Skeletal muscle tissue (tissue), 4 donors: ENCODE results near the gene HDAC4. TPM values are rescaled to one million over a fixed set of nuclear protein-coding genes. Genes with fewer than 3 reads are reported as not detected.

Experiments used
- H3K27ac ChIP-seq: one replicate; pipeline ENCODE4 v1.7.0; 2013; ENCODE audit warnings: mild to moderate bottlenecking, low read depth, low read length, inconsistent platforms
- H3K27me3 ChIP-seq, 3 donors: one replicate each; pipeline ENCODE4 v1.7.0; 2013; ENCODE audit warnings: low read length in 3 of 3; ENCODE audit not compliant: control insufficient read depth in 3 of 3, insufficient read depth in 3 of 3
- H3K36me3 ChIP-seq, 3 donors: one replicate each; pipeline ENCODE4 v1.7.0; 2013; ENCODE audit warnings: low read length in 3 of 3; ENCODE audit not compliant: control insufficient read depth in 3 of 3, insufficient read depth in 3 of 3
- H3K4me1 ChIP-seq, 3 donors: one replicate each; pipeline ENCODE4 v1.7.0; 2013; ENCODE audit warnings: low read length in 3 of 3, mild to moderate bottlenecking in 3 of 3; ENCODE audit not compliant: control insufficient read depth in 3 of 3, insufficient read depth in 3 of 3
- H3K4me3 ChIP-seq, 3 donors: one replicate each; pipeline ENCODE4 v1.7.0; 2013; ENCODE audit warnings: low read length in 3 of 3
- H3K9ac ChIP-seq, 3 donors: one replicate each; pipeline ENCODE4 v1.7.0; 2013; ENCODE audit warnings: low read length in 3 of 3, mild to moderate bottlenecking in 3 of 3, moderate library complexity in 2 of 3, low read depth in 1 of 3
- H3K9me3 ChIP-seq, 3 donors: one replicate each; pipeline ENCODE4 v1.7.0; 2013; ENCODE audit warnings: low read length in 3 of 3; ENCODE audit not compliant: control insufficient read depth in 3 of 3
- total RNA-seq: library from RNA; depleted of rRNA; stranded (reverse); fragments of >200 nt; gene quantifications from one replicate; pipeline ENCODE4 v1.2.3, GENCODE V29; 2014
- donor health status: Osteomylitis.

The HDAC4 gene
- total RNA-seq, 1 donor from 2014 or later = 23.5 TPM

DNA sequence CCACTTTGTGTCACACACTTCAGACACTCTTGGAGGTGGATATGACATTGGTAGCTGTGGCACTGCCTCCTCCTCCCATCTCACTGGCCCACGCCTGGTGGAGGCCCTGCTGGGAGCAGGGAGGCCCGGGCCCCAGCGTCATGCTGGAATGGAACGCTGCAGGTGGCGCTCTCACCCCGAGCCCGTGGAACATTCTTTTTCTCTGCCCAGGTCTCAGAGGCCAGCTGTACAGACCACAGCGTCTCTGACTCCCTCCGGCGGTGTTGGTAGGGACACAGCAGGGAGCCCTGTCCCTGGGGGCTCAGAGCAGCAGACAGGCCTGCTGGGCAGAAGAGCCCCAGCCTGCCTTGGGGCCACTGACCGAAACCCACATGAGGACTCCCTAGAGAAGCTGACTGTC lies 334.9 kb downstream of the HDAC4 start:
- peaks cover 4 to 15% (median 10%) of the 10 kb centered on the region in 3 donors for H3K4me1 ChIP-seq
- H3K27me3 ChIP-seq = no peaks in the 10 kb centered on the region
- H3K9me3 ChIP-seq = no peaks in the 10 kb centered on the region
- peaks cover 61 to 68% (median 63%) of the 10 kb centered on the region in 3 donors for H3K36me3 ChIP-seq
- H3K4me3 ChIP-seq = no peak overlapping the region
- no peak overlapping the region for H3K27ac ChIP-seq
- no peak overlapping the region for H3K9ac ChIP-seq

DNA sequence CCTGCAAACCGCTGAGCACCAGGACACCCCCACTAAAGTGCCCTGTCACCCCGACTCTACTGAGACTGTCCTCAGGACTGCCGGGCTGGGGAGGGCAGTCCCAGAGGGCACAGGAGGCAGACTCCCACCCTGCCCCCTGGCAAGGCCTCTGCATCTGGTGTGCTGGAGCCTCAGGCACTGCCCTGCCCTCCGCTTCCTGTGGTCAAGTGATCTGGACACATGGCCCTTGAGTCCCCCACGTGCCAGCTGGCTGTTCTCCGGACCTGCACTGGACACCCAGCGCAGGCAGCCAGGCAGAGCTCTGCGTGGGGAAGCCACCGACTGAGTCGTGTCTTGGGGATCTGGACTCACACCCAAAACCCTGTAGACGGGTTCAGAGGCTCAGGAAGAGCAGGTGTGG lies 335.3 kb downstream of the HDAC4 start:
- Histone ChIP-seq H3K4me1 (peaks cover 4 to 19% (median 12%) of the 10 kb centered on the region in 3 donors), H3K36me3 (peaks cover 63 to 72% (median 64%) of the 10 kb centered on the region in 3 donors), H3K9me3 (no peaks in the 10 kb centered on the region), H3K27me3 (no peaks in the 10 kb centered on the region), H3K4me3 (no peak overlapping the region), H3K9ac (no peak overlapping the region), H3K27ac (no peak overlapping the region)

- Histone ChIP-seq H3K4me1 (peaks cover 4 to 20% (median 16%) of the 10 kb centered on the region in 3 donors), H3K9ac (no peak overlapping the region), H3K36me3 (peaks cover 65 to 72% (median 67%) of the 10 kb centered on the region in 3 donors), H3K27me3 (no peaks in the 10 kb centered on the region), H3K9me3 (no peaks in the 10 kb centered on the region), H3K27ac (no peak overlapping the region), H3K4me3 (no peak overlapping the region)
These were observed 335.9 kb downstream of the HDAC4 start for GRCh38 chr2:239064891-239065290.

DNA sequence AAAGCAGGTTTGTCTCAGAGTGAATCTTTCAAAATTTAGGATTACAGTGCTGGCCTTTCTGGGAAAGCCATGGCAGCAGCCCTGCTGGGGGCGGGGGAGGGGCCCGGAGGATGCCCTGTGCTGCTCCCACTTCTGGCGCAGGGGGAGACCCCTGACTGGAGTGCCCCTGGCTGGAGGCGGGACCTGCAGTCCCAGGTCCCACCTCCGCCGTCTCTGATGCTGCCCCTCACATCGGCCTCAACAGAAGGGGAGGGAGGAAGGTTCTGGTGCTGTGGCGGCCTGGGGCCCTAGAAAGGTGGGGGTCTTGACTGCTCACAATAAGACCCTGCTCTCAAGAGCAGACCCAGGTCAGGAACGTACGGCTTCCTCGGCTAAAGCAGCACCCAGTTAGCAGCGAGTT lies 336.6 kb downstream of the HDAC4 start:
- Histone ChIP-seq H3K9ac (no peak overlapping the region), H3K9me3 (no peaks in the 10 kb centered on the region), H3K36me3 (peaks cover 67 to 75% (median 68%) of the 10 kb centered on the region in 3 donors), H3K27ac (no peak overlapping the region), H3K27me3 (no peaks in the 10 kb centered on the region), H3K4me3 (no peak overlapping the region), H3K4me1 (peaks cover 4 to 20% (median 17%) of the 10 kb centered on the region in 3 donors)

DNA sequence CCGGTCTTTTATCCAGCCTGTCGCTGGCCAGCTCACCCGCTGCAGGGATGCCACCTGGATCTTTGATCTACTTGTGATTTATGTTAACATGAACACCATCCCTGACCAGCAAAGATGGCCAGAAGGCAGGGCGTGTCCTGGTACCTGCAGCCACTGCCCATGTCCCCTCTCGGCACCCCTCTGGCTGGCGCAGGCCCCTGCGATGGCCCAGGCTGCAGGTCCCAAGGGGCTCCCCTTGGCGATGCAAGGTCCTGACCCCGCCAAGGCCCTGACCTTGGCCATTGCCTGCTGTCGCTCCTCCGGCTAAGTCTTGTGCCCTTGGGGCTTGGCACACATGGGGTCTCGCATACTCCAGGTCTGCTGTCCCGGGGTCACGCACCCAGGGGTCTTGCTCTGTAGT lies 338.1 kb downstream of the HDAC4 start:
- H3K9ac ChIP-seq = no peak overlapping the region

DNA sequence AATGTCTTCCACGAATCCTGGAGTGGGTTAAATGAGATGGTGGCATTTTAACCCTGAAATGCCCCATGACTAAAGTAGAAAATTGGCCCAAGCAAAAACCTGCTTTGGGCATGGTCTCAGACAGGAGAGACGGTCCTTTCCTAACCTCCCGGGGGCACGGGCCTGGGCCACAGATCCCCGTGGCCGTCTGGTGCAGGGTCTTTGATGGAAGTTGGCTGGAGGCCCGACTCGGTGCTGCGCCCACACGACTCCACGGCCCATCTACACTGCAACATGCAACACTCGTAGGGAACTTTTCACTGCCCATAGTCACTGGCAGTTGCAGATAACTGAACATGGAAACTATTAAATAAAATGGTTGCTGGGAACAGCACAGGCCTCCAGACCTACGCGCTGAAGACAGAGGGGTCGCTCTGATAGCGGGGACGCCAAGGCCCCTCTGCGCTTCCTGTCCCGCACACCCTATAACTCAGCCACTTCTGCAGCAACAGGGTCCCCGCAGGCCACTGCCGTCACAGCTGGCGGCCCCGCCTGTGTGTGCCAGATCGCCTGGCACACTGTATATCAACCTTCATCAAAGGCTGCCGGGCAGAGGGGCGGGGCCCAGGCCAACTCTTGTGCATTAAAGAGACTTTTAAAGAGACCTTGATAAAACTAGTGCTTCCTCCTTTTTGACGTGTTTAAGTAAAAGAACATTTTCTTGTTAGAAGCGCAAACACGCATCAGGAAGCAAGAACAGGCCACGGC lies 338.8 kb downstream of the HDAC4 start:
- no peak overlapping the region for H3K9ac ChIP-seq
- peaks cover 64 to 71% (median 64%) of the 10 kb centered on the region in 3 donors for H3K36me3 ChIP-seq
- no peak overlapping the region for H3K4me3 ChIP-seq
- no peaks in the 10 kb centered on the region for H3K9me3 ChIP-seq
- no peaks in the 10 kb centered on the region for H3K27me3 ChIP-seq
- no peak overlapping the region for H3K27ac ChIP-seq
- H3K4me1 ChIP-seq = peaks cover 4 to 20% (median 17%) of the 10 kb centered on the region in 3 donors

More for the DNA sequence above, 338.1 kb downstream of the HDAC4 start:
- no peak overlapping the region for H3K4me3 ChIP-seq
- peaks cover 4 to 20% (median 17%) of the 10 kb centered on the region in 3 donors for H3K4me1 ChIP-seq
- no peaks in the 10 kb centered on the region for H3K27me3 ChIP-seq
- H3K36me3 ChIP-seq = peaks cover 66 to 71% (median 71%) of the 10 kb centered on the region in 3 donors
- no peaks in the 10 kb centered on the region for H3K9me3 ChIP-seq
- H3K27ac ChIP-seq = no peak overlapping the region

DNA sequence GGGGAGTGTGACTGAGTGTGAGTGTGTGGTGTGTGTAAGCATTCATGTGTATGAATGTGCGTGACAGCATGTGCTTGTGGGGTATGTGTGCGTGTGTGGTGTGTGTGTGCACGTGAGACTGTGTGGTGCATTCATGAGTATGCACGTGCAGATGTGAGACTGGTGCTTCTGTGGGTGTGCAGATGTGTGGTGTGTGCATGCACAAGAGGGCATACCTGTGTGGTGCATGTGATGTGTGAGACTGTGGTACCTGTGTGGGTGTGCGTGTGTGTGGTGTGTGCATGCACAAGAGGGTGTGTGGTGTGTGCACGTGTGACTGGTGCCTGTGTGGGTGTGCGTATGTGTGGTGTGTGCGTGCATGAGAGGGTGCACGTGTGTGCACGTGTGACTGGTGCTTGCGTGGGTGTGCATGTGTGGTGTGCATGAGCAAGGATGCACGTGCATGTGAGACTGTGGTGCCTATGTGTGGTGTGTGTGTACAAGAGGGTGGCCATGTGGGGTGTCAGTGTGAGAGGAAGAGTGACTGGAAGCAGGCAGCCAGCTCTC lies 339.6 kb downstream of the HDAC4 start:
- Histone ChIP-seq H3K4me1 (peaks cover 4 to 19% (median 17%) of the 10 kb centered on the region in 3 donors), H3K9ac (no peak overlapping the region), H3K9me3 (no peaks in the 10 kb centered on the region), H3K4me3 (no peak overlapping the region), H3K27me3 (no peaks in the 10 kb centered on the region), H3K27ac (no peak overlapping the region), H3K36me3 (peaks cover 60 to 70% (median 63%) of the 10 kb centered on the region in 3 donors)

DNA sequence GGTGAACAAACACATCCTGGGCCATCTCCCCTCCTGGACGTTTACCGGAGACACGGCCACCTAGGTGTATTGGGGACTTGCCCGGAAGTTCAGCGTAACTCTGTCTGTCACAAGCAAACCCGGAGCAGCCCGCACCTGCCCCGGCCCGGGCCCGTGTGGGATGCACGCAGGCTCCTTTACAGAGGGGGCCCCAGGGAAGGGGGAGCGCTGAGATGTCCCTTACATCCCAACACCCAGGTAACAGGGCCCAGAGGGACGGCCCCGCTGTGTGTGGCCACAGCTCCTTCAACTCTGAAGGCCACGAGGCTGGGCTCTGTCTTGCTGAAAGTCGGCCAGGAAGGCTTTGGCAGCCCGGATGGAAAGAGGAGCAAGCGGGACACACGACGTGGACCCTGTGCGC lies 340.1 kb downstream of the HDAC4 start:
- Histone ChIP-seq H3K9ac (no peak overlapping the region), H3K27me3 (no peaks in the 10 kb centered on the region), H3K9me3 (no peaks in the 10 kb centered on the region), H3K27ac (no peak overlapping the region), H3K4me1 (peaks cover 2 to 14% (median 12%) of the 10 kb centered on the region in 3 donors), H3K36me3 (peaks cover 60 to 70% (median 63%) of the 10 kb centered on the region in 3 donors), H3K4me3 (no peak overlapping the region)

DNA sequence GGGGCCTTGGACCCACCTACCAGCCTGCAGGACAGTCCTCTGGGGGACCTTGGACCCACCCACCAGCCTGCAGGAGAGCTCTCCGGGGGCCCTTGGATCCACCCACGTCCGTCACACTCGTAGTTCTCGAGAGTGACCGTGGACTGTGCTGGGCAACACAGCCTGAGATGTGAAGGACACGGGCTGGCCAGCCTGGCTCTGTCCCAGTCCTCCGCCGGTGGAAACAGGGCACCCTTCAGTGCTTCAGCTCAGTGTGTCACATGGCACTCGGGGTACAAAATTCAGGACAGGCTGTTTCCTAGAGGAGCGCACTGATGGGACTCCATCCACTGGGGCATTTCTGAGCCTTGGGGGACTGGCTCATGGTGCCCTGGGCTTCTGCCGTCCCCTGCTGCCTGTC lies 341.0 kb downstream of the HDAC4 start:
- H3K27me3 ChIP-seq = no peaks in the 10 kb centered on the region
- no peak overlapping the region for H3K27ac ChIP-seq
- H3K9me3 ChIP-seq = no peaks in the 10 kb centered on the region
- H3K36me3 ChIP-seq = peaks cover 56 to 63% (median 59%) of the 10 kb centered on the region in 3 donors
- no peak overlapping the region for H3K4me3 ChIP-seq
- H3K4me1 ChIP-seq = peaks cover 0 to 9% (median 9%) of the 10 kb centered on the region in 3 donors
- no peak overlapping the region for H3K9ac ChIP-seq

DNA sequence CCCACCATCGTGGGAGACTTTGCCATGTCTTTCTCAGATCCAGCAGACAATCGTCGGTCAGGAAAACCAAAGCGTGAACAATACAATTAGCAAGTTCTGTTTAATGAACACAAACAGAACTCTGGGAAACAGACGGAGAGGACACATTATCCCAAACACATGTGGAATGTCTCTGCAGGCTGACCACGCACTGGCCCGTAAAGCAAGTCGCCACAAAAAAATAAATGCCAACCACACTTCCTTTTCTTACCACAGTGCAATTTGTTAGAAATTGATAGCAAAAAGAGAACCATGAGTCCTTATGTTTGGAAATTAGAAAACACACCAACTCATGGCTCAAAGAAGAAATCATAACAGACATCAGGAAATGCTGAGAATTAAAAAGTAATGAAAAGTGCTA lies 342.1 kb downstream of the HDAC4 start:
- H3K9me3 ChIP-seq = no peaks in the 10 kb centered on the region
- H3K36me3 ChIP-seq = peaks cover 56 to 66% (median 60%) of the 10 kb centered on the region in 3 donors
- peaks cover 0 to 9% (median 9%) of the 10 kb centered on the region in 3 donors for H3K4me1 ChIP-seq
- no peak overlapping the region for H3K9ac ChIP-seq
- H3K4me3 ChIP-seq = no peak overlapping the region
- no peak overlapping the region for H3K27ac ChIP-seq
- H3K27me3 ChIP-seq = no peaks in the 10 kb centered on the region
